Nephron progenitor cell (in vitro differentiated cells): ENCODE measurements around the gene JAKMIP2.

Source experiments
- DNase-seq: peaks from one replicate; pipeline ENCODE4 v3.0.0; 2021
- H3K27ac Mint-ChIP-seq: 2 replicates; pipeline ENCODE4 v1.8.0; 2021; ENCODE audit warnings: mild to moderate bottlenecking, moderate library complexity, mixed read lengths
- H3K27me3 Mint-ChIP-seq: 2 replicates; pipeline ENCODE4 v1.8.0; 2021; ENCODE audit warnings: mild to moderate bottlenecking, low read depth, mixed read lengths; ENCODE audit not compliant: poor library complexity
- H3K36me3 Mint-ChIP-seq: 2 replicates; pipeline ENCODE4 v1.8.0; 2021; ENCODE audit warnings: low read depth, mixed read lengths
- H3K4me1 Mint-ChIP-seq: 2 replicates; pipeline ENCODE4 v1.8.0; 2021; ENCODE audit warnings: mixed read lengths
- H3K4me3 Mint-ChIP-seq: 2 replicates; pipeline ENCODE4 v1.8.0; 2021; ENCODE audit warnings: mild to moderate bottlenecking, moderate library complexity, mixed read lengths
- H3K9me3 Mint-ChIP-seq: 2 replicates; pipeline ENCODE4 v1.8.0; 2021; ENCODE audit warnings: mild to moderate bottlenecking, moderate library complexity, mixed read lengths
- CTCF ChIP-seq: fragments of 200-600 bp; sonication (generic); IDR thresholded peaks from 2 replicates; pipeline ENCODE4 v1.5.0; 2021; ENCODE audit warnings: antibody characterized with exemption

The JAKMIP2 gene

GRCh38 chr5:147560718-147561331 lies 221.7 kb downstream of the JAKMIP2 start:
- DNase-seq: no peak
- Mint-ChIP-seq H3K27me3 (peaks cover 15% of the 10 kb centered on the region), H3K9me3 (no peaks in the 10 kb centered on the region), H3K4me3 (no peak overlapping the region), H3K4me1 (no peaks in the 10 kb centered on the region), H3K27ac (no peak overlapping the region), H3K36me3 (no peaks in the 10 kb centered on the region)
- TF ChIP-seq CTCF: no peak

- no peak for DNase-seq
- Mint-ChIP-seq H3K27ac (no peak overlapping the region), H3K4me1 (peaks cover under 1% of the 10 kb centered on the region), H3K9me3 (no peaks in the 10 kb centered on the region), H3K36me3 (no peaks in the 10 kb centered on the region), H3K4me3 (no peak overlapping the region), H3K27me3 (peaks cover 15% of the 10 kb centered on the region)
- no peak for TF ChIP-seq CTCF
Observed at GRCh38 chr5:147559749-147560148, 222.8 kb downstream of the JAKMIP2 start.

- H3K27me3 Mint-ChIP-seq: peaks cover 15% of the 10 kb centered on the region
- no peaks in the 10 kb centered on the region for H3K9me3 Mint-ChIP-seq
- H3K4me3 Mint-ChIP-seq: no peak overlapping the region
- no peaks in the 10 kb centered on the region for H3K36me3 Mint-ChIP-seq
- TF ChIP-seq CTCF: peak; percentile 44
- peak; percentile 27 for DNase-seq
- H3K27ac Mint-ChIP-seq: peak overlapping the region; percentile 9
- H3K4me1 Mint-ChIP-seq: peaks cover 10% of the 10 kb centered on the region
Observed at GRCh38 chr5:147558826-147559225, 223.7 kb downstream of the JAKMIP2 start.

- H3K9me3 Mint-ChIP-seq: no peaks in the 10 kb centered on the region
- no peak overlapping the region for H3K4me3 Mint-ChIP-seq
- DNase-seq: no peak
- H3K27me3 Mint-ChIP-seq: peaks cover 15% of the 10 kb centered on the region
- peaks cover 12% of the 10 kb centered on the region for H3K4me1 Mint-ChIP-seq
- no peaks in the 10 kb centered on the region for H3K36me3 Mint-ChIP-seq
- TF ChIP-seq CTCF: no peak
- H3K27ac Mint-ChIP-seq: no peak overlapping the region
Observed at GRCh38 chr5:147557876-147558745, 224.4 kb downstream of the JAKMIP2 start.

GRCh38 chr5:147555176-147555575 lies 227.4 kb downstream of the JAKMIP2 start:
- no peaks in the 10 kb centered on the region for H3K9me3 Mint-ChIP-seq
- H3K27ac Mint-ChIP-seq: no peak overlapping the region
- no peak for TF ChIP-seq CTCF
- no peak overlapping the region for H3K4me3 Mint-ChIP-seq
- H3K27me3 Mint-ChIP-seq: peaks cover 8% of the 10 kb centered on the region
- H3K36me3 Mint-ChIP-seq: no peaks in the 10 kb centered on the region
- no peak for DNase-seq
- H3K4me1 Mint-ChIP-seq: peaks cover 12% of the 10 kb centered on the region
